Astrocyte of the spinal cord (primary cell): Measurements from ENCODE around the gene LDHB.

Experiments
- DNase-seq: peaks from one replicate; pipeline ENCODE4 v3.0.0; 2011; ENCODE audit warnings: low read depth, low spot score
- H3K4me3 ChIP-seq: 2 replicates; pipeline ENCODE4 v1.5.1; 2011; ENCODE audit warnings: low read depth, mild to moderate bottlenecking, low read length, moderate library complexity
- CTCF ChIP-seq: IDR thresholded peaks from 2 replicates; pipeline ENCODE4 v1.5.1; 2012; ENCODE audit warnings: low read depth, mild to moderate bottlenecking, low read length, inconsistent platforms
- in situ Hi-C: cut with HindIII; loops from 2 replicates; pipeline ENCODE4 v1.10.0; 2017; ENCODE audit warnings: low sequenced_read_pairs

The LDHB gene

GRCh38 chr12:21642707-21643389 is 14.8 kb downstream of the LDHB start:
- DNase-seq, result no peak
- no peak overlapping the region for H3K4me3 ChIP-seq
- TF ChIP-seq CTCF, result no peak
- in situ Hi-C loops, result no loop called here

DNA sequence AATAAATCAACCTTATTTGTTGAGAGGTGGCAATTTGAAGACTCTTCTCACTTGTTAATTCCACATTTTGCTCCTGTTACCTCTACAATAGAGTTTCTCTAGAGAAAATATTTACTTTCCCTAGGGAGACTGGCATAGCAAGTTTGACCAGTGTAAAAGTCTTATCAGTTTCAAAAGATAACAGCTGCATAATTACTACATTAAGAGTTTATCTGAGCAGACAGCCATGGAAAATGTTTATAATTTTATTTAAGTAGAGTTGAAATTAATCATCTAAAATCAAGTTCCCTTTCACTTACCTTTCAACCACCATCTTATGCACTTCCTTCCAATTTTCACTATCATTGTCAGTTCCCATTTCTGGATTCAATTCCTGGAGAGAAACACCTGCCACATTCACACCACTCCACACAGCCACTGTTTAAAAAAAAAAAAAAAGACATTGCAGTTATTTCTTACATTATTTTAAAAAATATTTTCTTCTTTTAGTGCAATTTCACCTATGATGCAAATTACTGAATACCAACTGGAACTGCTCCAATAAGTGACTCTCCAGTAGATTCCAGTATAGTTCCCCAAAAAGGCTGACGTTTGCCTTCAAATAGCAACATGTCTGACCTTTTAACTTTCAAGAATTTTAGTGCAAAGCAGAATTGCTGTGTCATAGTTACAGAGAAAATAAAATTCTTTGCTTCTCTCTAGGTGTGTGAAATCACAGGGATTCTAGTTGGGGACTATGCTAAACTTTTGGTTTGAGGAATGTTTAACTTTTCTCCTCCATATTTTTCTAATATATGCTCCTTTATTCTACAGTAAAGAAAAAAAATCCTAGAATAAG is 19.4 kb downstream of the LDHB start:
- no peak for TF ChIP-seq CTCF
- DNase-seq, result peak; percentile 20

DNA sequence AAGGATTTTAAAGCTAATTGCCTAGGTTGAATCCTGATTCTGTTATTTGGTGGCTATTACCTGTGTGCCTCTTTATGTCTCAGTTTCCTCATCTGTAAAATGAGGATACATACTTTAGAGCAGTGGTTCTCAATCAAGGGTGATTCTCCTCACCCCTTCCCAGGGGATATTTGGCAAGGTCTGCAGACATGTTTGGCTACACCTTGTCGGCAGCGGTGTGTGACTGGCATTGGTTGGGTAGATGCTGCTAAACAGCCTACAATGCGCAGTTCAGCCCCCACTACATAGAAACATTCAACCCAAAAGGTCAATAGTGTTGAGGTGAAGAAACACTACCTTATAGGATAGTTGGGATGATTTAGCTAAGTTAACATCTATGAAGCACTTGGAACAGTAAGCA is 23.4 kb downstream of the LDHB start:
- H3K4me3 ChIP-seq, result no peak overlapping the region
- in situ Hi-C loops, result no loop called here
- no peak for DNase-seq
- TF ChIP-seq CTCF, result no peak

More for the DNA sequence above, 19.4 kb downstream of the LDHB start:
- no peak overlapping the region for H3K4me3 ChIP-seq
- in situ Hi-C loops, result no loop called here

- no peak for TF ChIP-seq CTCF
- DNase-seq, result no peak
- in situ Hi-C loops, result no loop called here
- no peak overlapping the region for H3K4me3 ChIP-seq
Observed at GRCh38 chr12:21631367-21631766, 26.3 kb downstream of the LDHB start.

GRCh38 chr12:21627924-21628323 is 29.7 kb downstream of the LDHB start:
- no peak for DNase-seq
- in situ Hi-C loops, result no loop called here
- no peak for TF ChIP-seq CTCF
- H3K4me3 ChIP-seq, result no peak overlapping the region

- no peak for DNase-seq
- no peak for TF ChIP-seq CTCF
- no peak overlapping the region for H3K4me3 ChIP-seq
- in situ Hi-C loops, result no loop called here
Observed at GRCh38 chr12:21618566-21618965, 39.1 kb downstream of the LDHB start.
